GM23338 (cell line): ENCODE measurements around the gene C6. TPM values are rescaled to one million over a fixed set of nuclear protein-coding genes. Genes with fewer than 3 reads are reported as not detected.

Experiments
- ATAC-seq: fragments of 200-7000 bp; cut with Tn5 transposase; 3 replicates; pipeline ENCODE4 v1.9.1; 2020
- DNase-seq: peaks from one replicate; pipeline ENCODE4 v3.0.0-alpha.2; 2015; ENCODE audit warnings: low spot score
- H2AFZ ChIP-seq: fragments of 200-600 bp; sonication (generic); 2 replicates; pipeline ENCODE4 v1.8.0; 2016; ENCODE audit warnings: antibody characterized with exemption, mild to moderate bottlenecking, moderate library complexity
- H3F3A ChIP-seq: fragments of 200-600 bp; sonication (generic); replicated peaks from 2 replicates; pipeline ENCODE4 v1.8.0; 2017; ENCODE audit warnings: antibody characterized with exemption, mixed run types, low read depth
- H3K27ac ChIP-seq: fragments of 200-600 bp; sonication (generic); 2 replicates; pipeline ENCODE4 v1.6.1; 2016; ENCODE audit warnings: low read depth
- H3K27me3 ChIP-seq: fragments of 200-600 bp; sonication (generic); 2 replicates; pipeline ENCODE4 v1.8.0; 2016; ENCODE audit warnings: mild to moderate bottlenecking, mixed run types, moderate library complexity; ENCODE audit not compliant: insufficient read depth
- H3K36me3 ChIP-seq: fragments of 200-600 bp; sonication (generic); 2 replicates; pipeline ENCODE4 v1.8.0; 2016; ENCODE audit warnings: mild to moderate bottlenecking; ENCODE audit not compliant: insufficient read depth
- H3K4me1 ChIP-seq: fragments of 200-600 bp; sonication (generic); 2 replicates; pipeline ENCODE4 v1.8.0; 2016; ENCODE audit warnings: mild to moderate bottlenecking, moderate library complexity; ENCODE audit not compliant: insufficient read depth
- H3K4me2 ChIP-seq: fragments of 200-600 bp; sonication (generic); 2 replicates; pipeline ENCODE4 v1.7.1; 2017; ENCODE audit warnings: mixed run types
- H3K4me3 ChIP-seq: fragments of 200-600 bp; sonication (generic); 2 replicates; pipeline ENCODE4 v1.6.1; 2016; ENCODE audit warnings: mixed run types
- H3K79me2 ChIP-seq: fragments of 200-600 bp; sonication (generic); replicated peaks from 2 replicates; pipeline ENCODE4 v1.8.0; 2017; ENCODE audit warnings: mild to moderate bottlenecking; ENCODE audit not compliant: insufficient read depth
- H3K9me2 ChIP-seq: fragments of 200-600 bp; sonication (generic); 2 replicates; pipeline ENCODE4 v1.8.0; 2017; ENCODE audit not compliant: insufficient read depth
- H4K20me1 ChIP-seq: fragments of 200-600 bp; sonication (generic); replicated peaks from 2 replicates; pipeline ENCODE4 v1.8.0; 2017; ENCODE audit warnings: mild to moderate bottlenecking; ENCODE audit not compliant: insufficient read depth
- H3K27ac Mint-ChIP-seq: 2 replicates; pipeline ENCODE4 v1.8.0; 2020; ENCODE audit warnings: inconsistent platforms, mild to moderate bottlenecking, moderate library complexity, mixed read lengths
- H3K27me3 Mint-ChIP-seq: 3 replicates; pipeline ENCODE4 v1.8.0; 2022; ENCODE audit warnings: low read depth, mild to moderate bottlenecking, moderate library complexity, mixed read lengths, inconsistent platforms; ENCODE audit not compliant: insufficient read depth, poor library complexity
- H3K36me3 Mint-ChIP-seq: 3 replicates; pipeline ENCODE4 v1.8.0; 2021; ENCODE audit warnings: low read depth, mild to moderate bottlenecking, inconsistent platforms, moderate library complexity, mixed read lengths
- H3K4me1 Mint-ChIP-seq: 3 replicates; pipeline ENCODE4 v1.8.0; 2020; ENCODE audit warnings: mild to moderate bottlenecking, inconsistent platforms, mixed read lengths
- H3K4me3 Mint-ChIP-seq: 3 replicates; pipeline ENCODE4 v1.8.0; 2021; ENCODE audit warnings: moderate library complexity, mild to moderate bottlenecking, inconsistent platforms, mixed read lengths
- H3K9me3 Mint-ChIP-seq: 3 replicates; pipeline ENCODE4 v1.8.0; 2020; ENCODE audit warnings: moderate library complexity, mild to moderate bottlenecking, inconsistent platforms, mixed read lengths
- CREB1 ChIP-seq: fragments of 250-450 bp; sonication (Bioruptor Pico); IDR thresholded peaks from 2 replicates; pipeline ENCODE4 v1.5.0; 2020; ENCODE audit warnings: low read depth, mild to moderate bottlenecking, moderate library complexity
- CTCF ChIP-seq, 2 experiments: fragments of 200-600 bp in 1 of 2; sonication (generic) in 1 of 2; conservative IDR thresholded peaks; 2 replicates each; pipeline versions ENCODE4 v1.5.1 to v1.6.1; 2016 to 2017; ENCODE audit warnings: antibody characterized with exemption in 2 of 2, low read depth in 2 of 2, mild to moderate bottlenecking in 2 of 2, moderate library complexity in 1 of 2
- EZH2phosphoT487 ChIP-seq: fragments of 200-600 bp; sonication (generic); IDR thresholded peaks from one replicate; pipeline ENCODE4 v1.8.1; 2018; ENCODE audit warnings: antibody characterized with exemption; ENCODE audit not compliant: unreplicated experiment
- JUNB ChIP-seq: IDR thresholded peaks from one replicate; pipeline ENCODE4 v1.6.1; 2016; ENCODE audit warnings: antibody characterized with exemption; ENCODE audit not compliant: unreplicated experiment
- NANOG ChIP-seq: IDR thresholded peaks from 2 replicates; pipeline ENCODE4 v1.6.1; 2016; ENCODE audit warnings: antibody characterized with exemption, borderline replicate concordance
- STAT1 ChIP-seq: IDR thresholded peaks from one replicate; pipeline ENCODE4 v1.6.1; 2016; ENCODE audit warnings: antibody characterized with exemption; ENCODE audit not compliant: unreplicated experiment
- ZNF114 ChIP-seq: fragments of 250-450 bp; sonication (Bioruptor Pico); IDR thresholded peaks from 2 replicates; pipeline ENCODE4 v1.5.0; 2020; ENCODE audit warnings: mild to moderate bottlenecking, moderate library complexity
- polyA plus RNA-seq: library from polyadenylated mRNA; unstranded; fragments of >200 nt; fragmentation: Nextera tagmentation; extraction: Ambion mirVana; gene quantifications from 2 replicates; pipeline ENCODE4 v1.2.1, GENCODE V29; 2016
- total RNA-seq: library from RNA; depleted of rRNA; stranded (reverse); fragments of >200 nt; shearing (Covaris generic); gene quantifications from 2 replicates; pipeline ENCODE4 v1.2.3, GENCODE V29; 2014
- TF ChIP-seq, protein P1 (sequence below): IDR thresholded peaks from one replicate; pipeline ENCODE4 v1.6.1; 2018; ENCODE audit warnings: antibody characterized with exemption; ENCODE audit not compliant: unreplicated experiment
- TF ChIP-seq, protein P2 (sequence below): IDR thresholded peaks from 2 replicates; pipeline ENCODE4 v1.6.1; 2016; ENCODE audit warnings: antibody characterized with exemption

C6 gene
- total and polyA plus RNA-seq, 2 experiments from 2014 or later = not detected

DNA sequence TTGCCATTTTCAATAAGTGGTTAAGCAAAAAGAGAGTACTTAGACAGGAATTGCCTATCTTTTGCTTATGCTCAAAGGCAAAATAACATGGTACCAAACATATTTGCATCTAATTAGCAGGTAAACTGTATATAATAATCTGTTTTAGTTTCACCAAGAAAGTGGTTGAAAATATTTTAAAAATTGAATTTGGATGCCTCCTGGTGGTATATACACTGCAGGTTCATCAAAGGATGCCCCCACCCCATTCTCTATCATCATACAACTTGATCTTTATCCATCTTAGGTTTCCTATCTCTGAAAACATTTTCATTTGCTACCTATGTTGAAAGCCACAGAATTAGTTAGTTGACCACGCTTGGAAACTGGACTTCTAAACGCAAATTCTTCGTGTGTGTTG lies 95.2 kb downstream of the C6 start:
- H3K4me3 Mint-ChIP-seq = no peak overlapping the region
- DNase-seq = peak; percentile 10
- no peaks in the 10 kb centered on the region for H3K27me3 Mint-ChIP-seq
- no peaks in the 10 kb centered on the region for H3K79me2 ChIP-seq
- H3K9me3 Mint-ChIP-seq = peaks cover 18% of the 10 kb centered on the region
- H3K4me3 ChIP-seq = no peak overlapping the region
- no peaks in the 10 kb centered on the region for H3K27me3 ChIP-seq
- H2AFZ ChIP-seq = no peak overlapping the region
- H3K9me2 ChIP-seq = peaks cover 13% of the 10 kb centered on the region
- no peaks in the 10 kb centered on the region for H3K4me1 Mint-ChIP-seq
- H3K36me3 Mint-ChIP-seq = peaks cover 10% of the 10 kb centered on the region; the same call in 2 of the 3 replicates
- no peak overlapping the region for H3K4me2 ChIP-seq
- H3F3A ChIP-seq = no peaks in the 10 kb centered on the region
- no peak for ATAC-seq
- TF ChIP-seq CTCF (conservative IDR thresholded peaks at IDR 0.05; ENCODE audit: low read depth in 2 of 2) (peak; percentile 20 to 21; a peak in 3 of 4 replicates), EZH2phosphoT487 (no peak)
- no peak overlapping the region for H3K27ac ChIP-seq
- no peaks in the 10 kb centered on the region for H4K20me1 ChIP-seq
- no peaks in the 10 kb centered on the region for H3K4me1 ChIP-seq
- H3K36me3 ChIP-seq = no peaks in the 10 kb centered on the region
- no peak overlapping the region for H3K27ac Mint-ChIP-seq

GRCh38 chr5:41115281-41115680 lies 98.1 kb downstream of the C6 start:
- DNase-seq (peak; percentile 2), ATAC-seq (no peak)
- H3K27ac ChIP-seq = no peak overlapping the region
- H4K20me1 ChIP-seq = no peaks in the 10 kb centered on the region
- H3K27me3 ChIP-seq = no peaks in the 10 kb centered on the region
- Mint-ChIP-seq H3K9me3 (no peaks in the 10 kb centered on the region), H3K27ac (no peak overlapping the region), H3K4me1 (no peaks in the 10 kb centered on the region), H3K36me3 (no peaks in the 10 kb centered on the region), H3K4me3 (no peak overlapping the region), H3K27me3 (no peaks in the 10 kb centered on the region)
- no peaks in the 10 kb centered on the region for H3F3A ChIP-seq
- peak overlapping the region; percentile 49; the same call in 1 of the 2 replicates for H2AFZ ChIP-seq
- 0 out of 2 replicates have a peak, but pooled peaks cover 2% of the 10 kb centered on the region for H3K9me2 ChIP-seq
- no peaks in the 10 kb centered on the region for H3K36me3 ChIP-seq
- H3K4me3 ChIP-seq = no peak overlapping the region
- no peaks in the 10 kb centered on the region for H3K4me1 ChIP-seq
- no peaks in the 10 kb centered on the region for H3K79me2 ChIP-seq
- H3K4me2 ChIP-seq = no peak overlapping the region
- TF ChIP-seq CREB1 (CRISPR knock-in tag) = no peak
- TF ChIP-seq JUNB = no peak
- no peak for TF ChIP-seq NANOG
- no peak for TF ChIP-seq CTCF (conservative IDR thresholded peaks at IDR 0.05; ENCODE audit: low read depth in 2 of 2)
- TF ChIP-seq EZH2phosphoT487 = no peak
- no peak for TF ChIP-seq STAT1
- TF ChIP-seq, protein P1, sequence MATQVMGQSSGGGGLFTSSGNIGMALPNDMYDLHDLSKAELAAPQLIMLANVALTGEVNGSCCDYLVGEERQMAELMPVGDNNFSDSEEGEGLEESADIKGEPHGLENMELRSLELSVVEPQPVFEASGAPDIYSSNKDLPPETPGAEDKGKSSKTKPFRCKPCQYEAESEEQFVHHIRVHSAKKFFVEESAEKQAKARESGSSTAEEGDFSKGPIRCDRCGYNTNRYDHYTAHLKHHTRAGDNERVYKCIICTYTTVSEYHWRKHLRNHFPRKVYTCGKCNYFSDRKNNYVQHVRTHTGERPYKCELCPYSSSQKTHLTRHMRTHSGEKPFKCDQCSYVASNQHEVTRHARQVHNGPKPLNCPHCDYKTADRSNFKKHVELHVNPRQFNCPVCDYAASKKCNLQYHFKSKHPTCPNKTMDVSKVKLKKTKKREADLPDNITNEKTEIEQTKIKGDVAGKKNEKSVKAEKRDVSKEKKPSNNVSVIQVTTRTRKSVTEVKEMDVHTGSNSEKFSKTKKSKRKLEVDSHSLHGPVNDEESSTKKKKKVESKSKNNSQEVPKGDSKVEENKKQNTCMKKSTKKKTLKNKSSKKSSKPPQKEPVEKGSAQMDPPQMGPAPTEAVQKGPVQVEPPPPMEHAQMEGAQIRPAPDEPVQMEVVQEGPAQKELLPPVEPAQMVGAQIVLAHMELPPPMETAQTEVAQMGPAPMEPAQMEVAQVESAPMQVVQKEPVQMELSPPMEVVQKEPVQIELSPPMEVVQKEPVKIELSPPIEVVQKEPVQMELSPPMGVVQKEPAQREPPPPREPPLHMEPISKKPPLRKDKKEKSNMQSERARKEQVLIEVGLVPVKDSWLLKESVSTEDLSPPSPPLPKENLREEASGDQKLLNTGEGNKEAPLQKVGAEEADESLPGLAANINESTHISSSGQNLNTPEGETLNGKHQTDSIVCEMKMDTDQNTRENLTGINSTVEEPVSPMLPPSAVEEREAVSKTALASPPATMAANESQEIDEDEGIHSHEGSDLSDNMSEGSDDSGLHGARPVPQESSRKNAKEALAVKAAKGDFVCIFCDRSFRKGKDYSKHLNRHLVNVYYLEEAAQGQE = no peak
- no peak for TF ChIP-seq ZNF114
- TF ChIP-seq, protein P2, sequence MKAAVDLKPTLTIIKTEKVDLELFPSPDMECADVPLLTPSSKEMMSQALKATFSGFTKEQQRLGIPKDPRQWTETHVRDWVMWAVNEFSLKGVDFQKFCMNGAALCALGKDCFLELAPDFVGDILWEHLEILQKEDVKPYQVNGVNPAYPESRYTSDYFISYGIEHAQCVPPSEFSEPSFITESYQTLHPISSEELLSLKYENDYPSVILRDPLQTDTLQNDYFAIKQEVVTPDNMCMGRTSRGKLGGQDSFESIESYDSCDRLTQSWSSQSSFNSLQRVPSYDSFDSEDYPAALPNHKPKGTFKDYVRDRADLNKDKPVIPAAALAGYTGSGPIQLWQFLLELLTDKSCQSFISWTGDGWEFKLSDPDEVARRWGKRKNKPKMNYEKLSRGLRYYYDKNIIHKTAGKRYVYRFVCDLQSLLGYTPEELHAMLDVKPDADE = no peak
